HG03520 (cell line): Measurements from ENCODE around the gene KRT81.

Experiments
- ATAC-seq: cut with Tn5 transposase; IDR thresholded peaks from one replicate; pipeline ENCODE4 v1.9.1; 2021; ENCODE audit warnings: mild to moderate bottlenecking, moderate library complexity; ENCODE audit not compliant: unreplicated experiment

Gene KRT81

GRCh38 chr12:52291267-52291935, at the start of gene KRT81:
KRT81 (minus strand) TSS chr12:52291534; CDS start chr12:52291465, 69 bp downstream.
- no peak for ATAC-seq

GRCh38 chr12:52338241-52338960, 47.1 kb upstream of the KRT81 start:
- ATAC-seq = no peak

- no peak for ATAC-seq
These were observed 45.7 kb upstream of the KRT81 start for GRCh38 chr12:52337054-52337453.

GRCh38 chr12:52336641-52337040, 45.3 kb upstream of the KRT81 start:
- ATAC-seq = no peak

- ATAC-seq = no peak
These were observed 44.4 kb upstream of the KRT81 start for GRCh38 chr12:52335598-52336262.

GRCh38 chr12:52334185-52334584, 42.9 kb upstream of the KRT81 start:
- ATAC-seq = no peak

- ATAC-seq = no peak
These were observed 42.0 kb upstream of the KRT81 start for GRCh38 chr12:52333321-52333720.

- ATAC-seq = no peak
These were observed 41.0 kb upstream of the KRT81 start for GRCh38 chr12:52332381-52332780.

- no peak for ATAC-seq
These were observed 40.5 kb upstream of the KRT81 start for GRCh38 chr12:52331833-52332232.

GRCh38 chr12:52331039-52331438, 39.7 kb upstream of the KRT81 start:
- no peak for ATAC-seq

- no peak for ATAC-seq
These were observed 36.6 kb upstream of the KRT81 start for GRCh38 chr12:52327830-52328500.

GRCh38 chr12:52327052-52327829, 35.9 kb upstream of the KRT81 start:
- ATAC-seq = peak; percentile 80

- no peak for ATAC-seq
These were observed 32.8 kb upstream of the KRT81 start for GRCh38 chr12:52324153-52324444.

- no peak for ATAC-seq
These were observed 32.2 kb upstream of the KRT81 start for GRCh38 chr12:52323416-52324152.

GRCh38 chr12:52323001-52323400, 31.7 kb upstream of the KRT81 start:
- no peak for ATAC-seq

GRCh38 chr12:52322069-52322468, 30.7 kb upstream of the KRT81 start:
- ATAC-seq = no peak

- ATAC-seq = no peak
These were observed 30.1 kb upstream of the KRT81 start for GRCh38 chr12:52321418-52321817.

- ATAC-seq = no peak
These were observed 29.6 kb upstream of the KRT81 start, which contains the start of gene KRT83 for GRCh38 chr12:52320784-52321400. KRT83 (minus strand) TSS chr12:52321398; CDS start chr12:52321335, 63 bp downstream.

GRCh38 chr12:52319097-52319496, 27.8 kb upstream of the KRT81 start:
- ATAC-seq = no peak
